Prostate gland (tissue), 2 donors: ENCODE results near the gene PABPN1L. TPM values are rescaled to one million over a fixed set of nuclear protein-coding genes. Genes with fewer than 3 reads are reported as not detected.
A peak's percentile ranks its signal among the peaks of the same experiment; 100 is the strongest.

ENCODE experiments used
- DNase-seq: peaks from one replicate; pipeline ENCODE4 v3.0.0-alpha.2; 2019; ENCODE audit warnings: low spot score
- H3K27ac ChIP-seq, 2 donors: fragments of 200-600 bp; sonication (generic); 2 replicates each; pipeline ENCODE4 v1.5.1; 2017 to 2019
- H3K27me3 ChIP-seq: fragments of 200-600 bp; sonication (generic); replicated peaks from 2 replicates; pipeline ENCODE4 v1.5.1; 2019; ENCODE audit not compliant: insufficient read depth
- H3K36me3 ChIP-seq, 2 donors: fragments of 200-600 bp; sonication (generic); 1 replicate in 1 of 2; 2 replicates in 1 of 2; pipeline versions ENCODE4 v1.5.1 to v1.8.1; 2017 to 2019
- H3K4me1 ChIP-seq: fragments of 200-600 bp; sonication (generic); replicated peaks from 2 replicates; pipeline ENCODE4 v1.5.1; 2019
- H3K4me3 ChIP-seq, 2 donors: fragments of 200-600 bp; sonication (generic); 2 replicates each; pipeline ENCODE4 v1.5.1; 2017 to 2019
- H3K9me3 ChIP-seq: fragments of 200-600 bp; sonication (generic); 2 replicates; pipeline ENCODE4 v1.5.1; 2017
- CTCF ChIP-seq, 4 experiments: fragments of 200-600 bp in 2 of 4; fragments of 450-650 bp in 2 of 4; sonication (generic) in 2 of 4; IDR thresholded peaks; 1 replicate in 3 of 4; 2 replicates in 1 of 4; pipeline ENCODE4 v1.5.1; 2016 to 2019; ENCODE audit warnings: antibody characterized with exemption in 4 of 4, mild to moderate bottlenecking in 2 of 4, moderate library complexity in 2 of 4
- POLR2A ChIP-seq: fragments of 450-650 bp; IDR thresholded peaks from one replicate; pipeline ENCODE4 v1.6.1; 2016; ENCODE audit warnings: antibody characterized with exemption, mild to moderate bottlenecking
- POLR2AphosphoS5 ChIP-seq: sonication (generic); formaldehyde crosslinking; IDR thresholded peaks from one replicate; pipeline ENCODE4 v1.6.1; 2017; ENCODE audit warnings: antibody characterized with exemption
- WGBS: methylation state at CpG from one replicate; pipeline ENCODE4 v1.1.5; 2018; 5-methylcytosine and 5-hydroxymethylcytosine counted together
- intact Hi-C: fragments of 100-400 bp; cut with DNase I; formaldehyde crosslinking; loops from one replicate; pipeline ENCODE4 v1.14.2; 2022
- total RNA-seq, 2 donors: library from RNA; depleted of rRNA; stranded (reverse); fragments of >200 nt; gene quantifications; one replicate each; pipeline ENCODE4 v1.1.0, GENCODE V29; 2016

PABPN1L gene
- total RNA-seq, 2 donors from 2014 or later = 4.1 TPM; not detected in 1

- Histone ChIP-seq H3K36me3 (peaks cover 0 to 7% of the 10 kb centered on the region in 2 donors), H3K27ac (no peak overlapping the region), H3K9me3 (no peaks in the 10 kb centered on the region), H3K4me3 (no peak overlapping the region), H3K4me1 (no peaks in the 10 kb centered on the region), H3K27me3 (no peaks in the 10 kb centered on the region)
- intact Hi-C loops = no loop called here
- TF ChIP-seq POLR2A = no peak
- TF ChIP-seq CTCF (IDR thresholded peaks at IDR 0.05) = no peak
- TF ChIP-seq POLR2AphosphoS5 = no peak
- WGBS = 94% methylated on average over 33 of the region's 33 CpGs
- no peak for DNase-seq
Measured at GRCh38 chr16:88835818-88836217, 30.6 kb downstream of the PABPN1L start.

GRCh38 chr16:88835383-88835782 lies 31.1 kb downstream of the PABPN1L start:
- TF ChIP-seq CTCF (IDR thresholded peaks at IDR 0.05) = no peak
- TF ChIP-seq POLR2A = no peak
- TF ChIP-seq POLR2AphosphoS5 = no peak
- Histone ChIP-seq H3K4me3 (no peak overlapping the region), H3K27ac (no peak overlapping the region), H3K27me3 (no peaks in the 10 kb centered on the region), H3K4me1 (no peaks in the 10 kb centered on the region), H3K36me3 (peaks cover 0 to 3% of the 10 kb centered on the region in 2 donors), H3K9me3 (no peaks in the 10 kb centered on the region)
- 78% methylated on average over 11 of the region's 11 CpGs for WGBS
- DNase-seq = no peak
- intact Hi-C loops = no loop called here

- H3K4me1 ChIP-seq = no peaks in the 10 kb centered on the region
- intact Hi-C loops = no loop called here
Measured at GRCh38 chr16:88834670-88835069, 31.8 kb downstream of the PABPN1L start.

GRCh38 chr16:88833086-88833485 lies 33.4 kb downstream of the PABPN1L start:
- no peaks in the 10 kb centered on the region for H3K27me3 ChIP-seq
- H3K4me3 ChIP-seq = no peak overlapping the region
- TF ChIP-seq CTCF (IDR thresholded peaks at IDR 0.05) (no peak), POLR2A (no peak), POLR2AphosphoS5 (no peak)
- H3K27ac ChIP-seq = no peak overlapping the region
- WGBS = 95% methylated on average over 13 of the region's 13 CpGs
- no peak for DNase-seq
- intact Hi-C loops = no loop called here
- H3K9me3 ChIP-seq = no peaks in the 10 kb centered on the region
- no peaks in the 10 kb centered on the region for H3K4me1 ChIP-seq
- H3K36me3 ChIP-seq = no peaks in the 10 kb centered on the region

More at GRCh38 chr16:88834670-88835069, 31.8 kb downstream of the PABPN1L start:
- Histone ChIP-seq H3K27me3 (no peaks in the 10 kb centered on the region), H3K4me3 (no peak overlapping the region), H3K9me3 (no peaks in the 10 kb centered on the region), H3K36me3 (no peaks in the 10 kb centered on the region), H3K27ac (peak overlapping the region in 1 of 2 donors; percentile 11)
- DNase-seq = no peak
- 95% methylated on average over 13 of the region's 13 CpGs for WGBS
- no peak for TF ChIP-seq CTCF (IDR thresholded peaks at IDR 0.05)
- no peak for TF ChIP-seq POLR2AphosphoS5
- no peak for TF ChIP-seq POLR2A

GRCh38 chr16:88831838-88832237 lies 34.6 kb downstream of the PABPN1L start:
- WGBS = 58% methylated on average over 12 of the region's 13 CpGs
- intact Hi-C loops = no loop called here
- TF ChIP-seq POLR2AphosphoS5 (no peak), CTCF (IDR thresholded peaks at IDR 0.05) (no peak), POLR2A (no peak)

More at GRCh38 chr16:88831838-88832237, 34.6 kb downstream of the PABPN1L start:
- Histone ChIP-seq H3K27me3 (no peaks in the 10 kb centered on the region), H3K4me3 (no peak overlapping the region), H3K36me3 (no peaks in the 10 kb centered on the region), H3K27ac (no peak overlapping the region), H3K9me3 (no peaks in the 10 kb centered on the region), H3K4me1 (no peaks in the 10 kb centered on the region)
- no peak for DNase-seq
